ENCODE data around the gene ITGB5. TPM values are rescaled to one million over a fixed set of nuclear protein-coding genes. Genes with fewer than 3 reads are reported as not detected.

ITGB5 gene
- polyA plus RNA-seq, 3 donors = 0.68 to 1.2 (median 1.0) TPM

- no peak for TF ChIP-seq CTCF (IDR thresholded peaks at IDR 0.05)
- Histone ChIP-seq H3K4me1 (ENCODE audit: control insufficient read depth in 1 of 2, insufficient read depth in 2 of 2, low read length in 2 of 2) (peaks cover 3 to 7% of the 10 kb centered on the region in 2 donors), H3K27ac (ENCODE audit: low read depth in 1 of 2, low read length in 2 of 2) (no peak overlapping the region), H3K4me2 (replicated peaks; ENCODE audit: extremely low read depth, low read length, poor library complexity, severe bottlenecking) (no peak overlapping the region), H3K79me2 (ENCODE audit: insufficient read depth, low read length) (no peaks in the 10 kb centered on the region), H3K9ac (ENCODE audit: insufficient read depth, low read length, poor library complexity, severe bottlenecking) (no peak overlapping the region), H3K27me3 (ENCODE audit: control insufficient read depth in 2 of 2, insufficient read depth in 2 of 2, low read length in 2 of 2) (no peaks in the 10 kb centered on the region), H3K4me3 (replicated peaks in 1 of 3; ENCODE audit: low read depth in 2 of 3, low read length in 3 of 3) (no peak overlapping the region), H3K36me3 (replicated peaks in 1 of 2; ENCODE audit: control insufficient read depth in 1 of 2, insufficient read depth in 2 of 2, low read length in 2 of 2) (no peaks in the 10 kb centered on the region), H2AFZ (ENCODE audit: insufficient read depth, low read depth, low read length, poor library complexity, severe bottlenecking) (no peak overlapping the region), H4K20me1 (ENCODE audit: insufficient read depth, low read length) (no peaks in the 10 kb centered on the region), H3K9me3 (replicated peaks in 1 of 2; ENCODE audit: control insufficient read depth in 1 of 2, insufficient read depth in 1 of 2, low read length in 2 of 2) (no peaks in the 10 kb centered on the region)
- H3K4me3 Mint-ChIP-seq = no peak overlapping the region
- DNase-seq = no peak
- H3K27me3 Mint-ChIP-seq (ENCODE audit: low read depth in 3 of 3) = peaks cover 0 to 6% (median 5%) of the 10 kb centered on the region in 3 donors
- no peaks in the 10 kb centered on the region for H3K36me3 Mint-ChIP-seq
- H3K4me1 Mint-ChIP-seq = peaks cover 5% of the 10 kb centered on the region
- 100% methylated on average over 4 of the region's 8 CpGs for WGBS (ENCODE audit: insufficient coverage)
- H3K27ac Mint-ChIP-seq = no peak overlapping the region
- intact Hi-C loops (cut with micrococcal nuclease) = no loop called here
- H3K9me3 Mint-ChIP-seq = no peaks in the 10 kb centered on the region
These were observed 124.0 kb downstream of the ITGB5 start for GRCh38 chr3:124763206-124763605.

GRCh38 chr3:124762661-124763011, 124.5 kb downstream of the ITGB5 start:
- Histone ChIP-seq H3K4me3 (replicated peaks in 1 of 3; ENCODE audit: low read depth in 2 of 3, low read length in 3 of 3) (no peak overlapping the region), H2AFZ (ENCODE audit: insufficient read depth, low read depth, low read length, poor library complexity, severe bottlenecking) (no peak overlapping the region), H3K4me1 (ENCODE audit: control insufficient read depth in 1 of 2, insufficient read depth in 2 of 2, low read length in 2 of 2) (peaks cover 3 to 7% of the 10 kb centered on the region in 2 donors), H3K36me3 (replicated peaks in 1 of 2; ENCODE audit: control insufficient read depth in 1 of 2, insufficient read depth in 2 of 2, low read length in 2 of 2) (no peaks in the 10 kb centered on the region), H3K27me3 (ENCODE audit: control insufficient read depth in 2 of 2, insufficient read depth in 2 of 2, low read length in 2 of 2) (no peaks in the 10 kb centered on the region), H3K4me2 (replicated peaks; ENCODE audit: extremely low read depth, low read length, poor library complexity, severe bottlenecking) (no peak overlapping the region), H3K27ac (ENCODE audit: low read depth in 1 of 2, low read length in 2 of 2) (no peak overlapping the region), H3K9ac (ENCODE audit: insufficient read depth, low read length, poor library complexity, severe bottlenecking) (no peak overlapping the region), H3K79me2 (ENCODE audit: insufficient read depth, low read length) (no peaks in the 10 kb centered on the region), H4K20me1 (ENCODE audit: insufficient read depth, low read length) (no peaks in the 10 kb centered on the region), H3K9me3 (replicated peaks in 1 of 2; ENCODE audit: control insufficient read depth in 1 of 2, insufficient read depth in 1 of 2, low read length in 2 of 2) (no peaks in the 10 kb centered on the region)
- no peak for TF ChIP-seq CTCF (IDR thresholded peaks at IDR 0.05)
- H3K27me3 Mint-ChIP-seq (ENCODE audit: low read depth in 3 of 3) = peaks cover 0 to 4% (median 4%) of the 10 kb centered on the region in 3 donors
- H3K4me1 Mint-ChIP-seq = peaks cover 5% of the 10 kb centered on the region
- H3K9me3 Mint-ChIP-seq = no peaks in the 10 kb centered on the region
- no peak overlapping the region for H3K27ac Mint-ChIP-seq
- no peak for DNase-seq
- intact Hi-C loops (cut with micrococcal nuclease) = no loop called here
- H3K4me3 Mint-ChIP-seq = no peak overlapping the region
- 98% methylated on average over 4 of the region's 4 CpGs for WGBS (ENCODE audit: insufficient coverage)
- no peaks in the 10 kb centered on the region for H3K36me3 Mint-ChIP-seq

Measured in CD14-positive monocyte (primary cell).